Measurements from ENCODE around the gene OR51G1.

DNA sequence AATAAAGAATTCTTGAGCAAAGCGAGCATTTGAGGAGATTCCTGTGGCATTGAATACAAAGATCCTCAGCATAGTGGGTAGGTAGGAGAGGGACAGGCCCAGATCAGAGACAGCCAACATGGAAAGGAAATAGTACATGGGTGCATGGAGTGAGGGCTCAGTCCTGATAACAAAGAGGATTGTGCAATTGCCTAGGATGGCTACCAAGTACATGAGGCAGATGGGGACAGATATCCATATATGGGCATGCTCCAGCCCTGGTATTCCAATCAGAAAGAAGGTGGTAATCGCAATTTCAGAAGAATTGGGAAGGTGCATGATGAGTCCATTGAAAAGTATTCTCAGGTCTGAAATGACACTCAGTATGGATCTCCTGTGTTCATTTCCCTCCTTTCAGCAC is 33.9 kb downstream of the OR51G1 start:
- TF ChIP-seq ESRRA (IDR thresholded peaks at IDR 0.05; ENCODE audit: low read length) = no peak
- no peak for TF ChIP-seq PML (IDR thresholded peaks at IDR 0.05; ENCODE audit: low read length)
- TF ChIP-seq POLR2A (IDR thresholded peaks at IDR 0.05; ENCODE audit: low read depth, low read length) = no peak
- TF ChIP-seq, protein P1, sequence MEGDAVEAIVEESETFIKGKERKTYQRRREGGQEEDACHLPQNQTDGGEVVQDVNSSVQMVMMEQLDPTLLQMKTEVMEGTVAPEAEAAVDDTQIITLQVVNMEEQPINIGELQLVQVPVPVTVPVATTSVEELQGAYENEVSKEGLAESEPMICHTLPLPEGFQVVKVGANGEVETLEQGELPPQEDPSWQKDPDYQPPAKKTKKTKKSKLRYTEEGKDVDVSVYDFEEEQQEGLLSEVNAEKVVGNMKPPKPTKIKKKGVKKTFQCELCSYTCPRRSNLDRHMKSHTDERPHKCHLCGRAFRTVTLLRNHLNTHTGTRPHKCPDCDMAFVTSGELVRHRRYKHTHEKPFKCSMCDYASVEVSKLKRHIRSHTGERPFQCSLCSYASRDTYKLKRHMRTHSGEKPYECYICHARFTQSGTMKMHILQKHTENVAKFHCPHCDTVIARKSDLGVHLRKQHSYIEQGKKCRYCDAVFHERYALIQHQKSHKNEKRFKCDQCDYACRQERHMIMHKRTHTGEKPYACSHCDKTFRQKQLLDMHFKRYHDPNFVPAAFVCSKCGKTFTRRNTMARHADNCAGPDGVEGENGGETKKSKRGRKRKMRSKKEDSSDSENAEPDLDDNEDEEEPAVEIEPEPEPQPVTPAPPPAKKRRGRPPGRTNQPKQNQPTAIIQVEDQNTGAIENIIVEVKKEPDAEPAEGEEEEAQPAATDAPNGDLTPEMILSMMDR (IDR thresholded peaks at IDR 0.05 in 2 of 3, conservative IDR thresholded peaks at IDR 0.05 in 1 of 3; ENCODE audit: control insufficient read depth in 2 of 3, extremely low read depth in 1 of 3, insufficient read depth in 1 of 3, low read depth in 3 of 3, low read length in 3 of 3) = no peak
- TF ChIP-seq EZH2 (IDR thresholded peaks at IDR 0.05; ENCODE audit: borderline replicate concordance, control insufficient read depth, low read depth, low read length) = no peak
- no peak for TF ChIP-seq TCF3 (IDR thresholded peaks at IDR 0.05; ENCODE audit: borderline replicate concordance, insufficient read depth, low read depth, low read length)
- TF ChIP-seq ATF7 (IDR thresholded peaks at IDR 0.05; ENCODE audit: low read depth) = no peak
- no peak for TF ChIP-seq ZZZ3 (IDR thresholded peaks at IDR 0.05; ENCODE audit: control insufficient read depth, insufficient read length, low read depth)
- no peak for TF ChIP-seq CEBPB (IDR thresholded peaks at IDR 0.05; ENCODE audit: borderline replicate concordance in 1 of 2, low read depth in 2 of 2, low read length in 2 of 2)
- no peak for TF ChIP-seq JUND (IDR thresholded peaks at IDR 0.05; ENCODE audit: low read depth, low read length)
- TF ChIP-seq, protein P2, sequence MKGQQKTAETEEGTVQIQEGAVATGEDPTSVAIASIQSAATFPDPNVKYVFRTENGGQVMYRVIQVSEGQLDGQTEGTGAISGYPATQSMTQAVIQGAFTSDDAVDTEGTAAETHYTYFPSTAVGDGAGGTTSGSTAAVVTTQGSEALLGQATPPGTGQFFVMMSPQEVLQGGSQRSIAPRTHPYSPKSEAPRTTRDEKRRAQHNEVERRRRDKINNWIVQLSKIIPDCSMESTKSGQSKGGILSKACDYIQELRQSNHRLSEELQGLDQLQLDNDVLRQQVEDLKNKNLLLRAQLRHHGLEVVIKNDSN (IDR thresholded peaks at IDR 0.05; ENCODE audit: borderline replicate concordance, extremely low read length, insufficient read depth, low read depth, low read length) = no peak
- no peak for TF ChIP-seq CBX5 (IDR thresholded peaks at IDR 0.05; ENCODE audit: low read depth)
- TF ChIP-seq NRF1 (conservative IDR thresholded peaks at IDR 0.05; ENCODE audit: low read depth, low read length) = no peak

Data from GM12878 (cell line).